ENCODE measurements around the gene PTPN11.
"Not testable (repeated sequence)": the region's sequence is repeated elsewhere in the genome, so short reads cannot be mapped to it uniquely, and the experiment has no call there.

PTPN11 gene

GRCh38 chr12:112518365-112518735 lies 99.6 kb downstream of the PTPN11 start:
- no peak for DNase-seq

- not testable (repeated sequence) for DNase-seq
Measured at GRCh38 chr12:112519841-112520340, 101.1 kb downstream of the PTPN11 start.

- no peak for DNase-seq
Measured at GRCh38 chr12:112523856-112524255, 105.1 kb downstream of the PTPN11 start.

GRCh38 chr12:112524269-112524668 lies 105.5 kb downstream of the PTPN11 start:
- no peak for DNase-seq

- DNase-seq, result no peak
Measured at GRCh38 chr12:112524676-112525425, 106.1 kb downstream of the PTPN11 start.

GRCh38 chr12:112525426-112525809 lies 106.7 kb downstream of the PTPN11 start:
- DNase-seq, result no peak

GRCh38 chr12:112527082-112527481 lies 108.3 kb downstream of the PTPN11 start:
- no peak for DNase-seq

- DNase-seq, result no peak
Measured at GRCh38 chr12:112527501-112527900, 108.8 kb downstream of the PTPN11 start.

- DNase-seq, result no peak
Measured at GRCh38 chr12:112528521-112528920, 109.8 kb downstream of the PTPN11 start.

- no peak for DNase-seq
Measured at GRCh38 chr12:112530941-112531340, 112.2 kb downstream of the PTPN11 start.

GRCh38 chr12:112532106-112532505 lies 113.4 kb downstream of the PTPN11 start:
- DNase-seq, result no peak

GRCh38 chr12:112533528-112533927 lies 114.8 kb downstream of the PTPN11 start:
- no peak for DNase-seq

- DNase-seq, result no peak
Measured at GRCh38 chr12:112535017-112535416, 116.3 kb downstream of the PTPN11 start.

GRCh38 chr12:112535637-112536366 lies 117.1 kb downstream of the PTPN11 start:
- DNase-seq, result no peak

- no peak for DNase-seq
Measured at GRCh38 chr12:112536367-112536730, 117.6 kb downstream of the PTPN11 start.

GRCh38 chr12:112537710-112538396 lies 119.1 kb downstream of the PTPN11 start:
- DNase-seq, result no peak

- DNase-seq, result no peak
Measured at GRCh38 chr12:112538740-112539139, 120.0 kb downstream of the PTPN11 start.

GRCh38 chr12:112539221-112539620 lies 120.5 kb downstream of the PTPN11 start:
- no peak for DNase-seq

- DNase-seq, result no peak
Measured at GRCh38 chr12:112540021-112540420, 121.3 kb downstream of the PTPN11 start.

- DNase-seq, result no peak
Measured at GRCh38 chr12:112543751-112544150, 125.0 kb downstream of the PTPN11 start.

GRCh38 chr12:112546339-112546738 lies 127.6 kb downstream of the PTPN11 start:
- DNase-seq, result no peak

- no peak for DNase-seq
Measured at GRCh38 chr12:112546996-112547395, 128.2 kb downstream of the PTPN11 start.

GRCh38 chr12:112549031-112549430 lies 130.3 kb downstream of the PTPN11 start:
- DNase-seq, result no peak

- no peak for DNase-seq
Measured at GRCh38 chr12:112551681-112552080, 132.9 kb downstream of the PTPN11 start.

All from stimulated activated CD4-positive, alpha-beta T cell treated with anti-CD3 and anti-CD28 coated beads, Interleukin-4, amount 100 ng/mL, for 4 hours (primary cell).